PC-9 (cell line): ENCODE results near the gene CACNA1D. TPM values are rescaled to one million over a fixed set of nuclear protein-coding genes. Genes with fewer than 3 reads are reported as not detected.

Experiments used
- BruUV-seq: library from RNA; stranded (reverse); fragments of 400-500 nt; replicated peaks from 2 replicates; lab custom pipeline; 2021; lab: Mats Ljungman, UMichigan
- CTCF ChIA-PET: fragments of 300-600 bp; sonication (Branson Sonifier 250); formaldehyde crosslinking; loops from one replicate; lab custom pipeline; 2022; ENCODE audit warnings: antibody characterized with exemption; lab: Charles Lee
- POLR2A ChIA-PET: fragments of 300-600 bp; sonication (Branson Sonifier 250); formaldehyde crosslinking; loops from one replicate; lab custom pipeline; 2022; ENCODE audit warnings: antibody characterized with exemption; ENCODE audit not compliant: unreplicated experiment; lab: Charles Lee
- DNase-seq, 2 experiments: peaks; one replicate each; pipeline versions ENCODE4 v3.0.0 to v3.0.0-alpha.2; 2015 to 2022; ENCODE audit warnings: mixed read lengths in 1 of 2
- H2AFZ ChIP-seq: fragments of 200-600 bp; sonication (generic); 2 replicates; pipeline ENCODE4 v1.8.1; 2017; ENCODE audit warnings: antibody characterized with exemption
- H3F3A ChIP-seq: fragments of 200-600 bp; sonication (generic); 2 replicates; pipeline ENCODE4 v1.8.1; 2017; ENCODE audit warnings: antibody characterized with exemption, mild to moderate bottlenecking, low read depth; ENCODE audit not compliant: insufficient read depth
- H3K27ac ChIP-seq: fragments of 200-600 bp; sonication (generic); 2 replicates; pipeline ENCODE4 v1.6.1; 2016; ENCODE audit warnings: mixed run types
- H3K27me3 ChIP-seq: fragments of 200-600 bp; sonication (generic); 2 replicates; pipeline ENCODE4 v1.6.1; 2016; ENCODE audit warnings: low read depth, mixed run types; ENCODE audit not compliant: insufficient read depth
- H3K36me3 ChIP-seq: fragments of 200-600 bp; sonication (generic); 2 replicates; pipeline ENCODE4 v1.6.1; 2016; ENCODE audit warnings: low read depth, mixed run types
- H3K4me1 ChIP-seq: fragments of 200-600 bp; sonication (generic); replicated peaks from 2 replicates; pipeline ENCODE4 v1.6.1; 2016; ENCODE audit warnings: mixed run types; ENCODE audit not compliant: insufficient read depth
- H3K4me2 ChIP-seq: fragments of 200-600 bp; sonication (generic); 2 replicates; pipeline ENCODE4 v1.6.1; 2017; ENCODE audit warnings: mixed run types
- H3K4me3 ChIP-seq: fragments of 200-600 bp; sonication (generic); 2 replicates; pipeline ENCODE4 v1.6.1; 2016; ENCODE audit warnings: mixed run types
- H3K79me2 ChIP-seq: fragments of 200-600 bp; sonication (generic); 2 replicates; pipeline ENCODE4 v1.6.1; 2017; ENCODE audit warnings: low read depth, mixed run types
- H3K9me2 ChIP-seq: fragments of 200-600 bp; sonication (generic); 2 replicates; pipeline ENCODE4 v1.8.1; 2017; ENCODE audit warnings: mild to moderate bottlenecking; ENCODE audit not compliant: insufficient read depth
- H3K9me3 ChIP-seq: fragments of 200-600 bp; sonication (generic); 2 replicates; pipeline ENCODE4 v1.8.1; 2016; ENCODE audit warnings: low read depth; ENCODE audit not compliant: insufficient read depth
- H4K20me1 ChIP-seq: fragments of 200-600 bp; sonication (generic); 2 replicates; pipeline ENCODE4 v1.8.1; 2017; ENCODE audit not compliant: insufficient read depth
- CTCF ChIP-seq: fragments of 200-600 bp; sonication (generic); conservative IDR thresholded peaks from 2 replicates; pipeline ENCODE4 v1.6.1; 2017; ENCODE audit warnings: mixed run types, antibody characterized with exemption, mild to moderate bottlenecking, moderate library complexity
- EZH2 ChIP-seq: fragments of 200-600 bp; sonication (generic); IDR thresholded peaks from 2 replicates; pipeline ENCODE4 v1.8.0; 2017; ENCODE audit warnings: antibody characterized with exemption, low read depth
- intact Hi-C: fragments of 100-400 bp; cut with micrococcal nuclease; formaldehyde crosslinking; loops from one replicate; pipeline ENCODE4 v1.10.0; 2022; ENCODE audit not compliant: unreplicated experiment
- total RNA-seq: library from RNA; stranded (reverse); gene quantifications from 2 replicates; pipeline ENCODE4 v1.2.3, GENCODE V29; 2021

Gene CACNA1D
- total RNA-seq, 1 experiment from 2014 or later: not detected

- Histone ChIP-seq H3K4me2 (no peak overlapping the region), H3K9me3 (no peaks in the 10 kb centered on the region), H3F3A (no peaks in the 10 kb centered on the region), H3K4me3 (no peak overlapping the region), H3K9me2 (no peaks in the 10 kb centered on the region), H3K79me2 (no peaks in the 10 kb centered on the region), H2AFZ (no peak overlapping the region), H3K27me3 (peaks cover 51% of the 10 kb centered on the region), H4K20me1 (no peaks in the 10 kb centered on the region), H3K36me3 (no peaks in the 10 kb centered on the region), H3K4me1 (no peaks in the 10 kb centered on the region), H3K27ac (no peak overlapping the region)
- TF ChIP-seq CTCF: no peak
- TF ChIP-seq EZH2: no peak
- no TSS peak for BruUV-seq
- intact Hi-C loops: loop anchor here (10.0 kb wide), 2 partner anchors 341 to 521 kb away; no protein-coding TSS in a partner anchor
- CTCF ChIA-PET: no interaction called here
- POLR2A ChIA-PET: no interaction called here
- no peak for DNase-seq
Measured at GRCh38 chr3:53715815-53716483, 221.5 kb downstream of the CACNA1D start.

- CTCF ChIA-PET: no interaction called here
Measured at GRCh38 chr3:53716998-53717397, 222.6 kb downstream of the CACNA1D start.

GRCh38 chr3:53718462-53718861 lies 224.1 kb downstream of the CACNA1D start:
- H3K4me2 ChIP-seq: no peak overlapping the region
- H3K36me3 ChIP-seq: no peaks in the 10 kb centered on the region
- no peaks in the 10 kb centered on the region for H3F3A ChIP-seq
- H3K4me1 ChIP-seq: no peaks in the 10 kb centered on the region
- H3K79me2 ChIP-seq: no peaks in the 10 kb centered on the region
- H3K27me3 ChIP-seq: peaks cover 71% of the 10 kb centered on the region
- no peaks in the 10 kb centered on the region for H4K20me1 ChIP-seq
- H3K27ac ChIP-seq: no peak overlapping the region
- TF ChIP-seq EZH2: no peak
- no peak for TF ChIP-seq CTCF
- intact Hi-C loops: loop anchor here (10.0 kb wide), 2 partner anchors 344 to 524 kb away; no protein-coding TSS in a partner anchor
- no peak for DNase-seq
- BruUV-seq: no TSS peak
- H3K4me3 ChIP-seq: no peak overlapping the region
- no peak overlapping the region for H2AFZ ChIP-seq
- H3K9me3 ChIP-seq: no peaks in the 10 kb centered on the region
- no peaks in the 10 kb centered on the region for H3K9me2 ChIP-seq
- CTCF ChIA-PET: no interaction called here
- POLR2A ChIA-PET: interaction anchor here (0.7 kb wide), 1 partner anchor 34 kb away, joined by 4 read pairs; no protein-coding TSS in a partner anchor

More at GRCh38 chr3:53716998-53717397, 222.6 kb downstream of the CACNA1D start:
- Histone ChIP-seq H3K9me2 (no peaks in the 10 kb centered on the region), H3K9me3 (no peaks in the 10 kb centered on the region), H3K36me3 (no peaks in the 10 kb centered on the region), H3K4me3 (no peak overlapping the region), H3K79me2 (no peaks in the 10 kb centered on the region), H3F3A (no peaks in the 10 kb centered on the region), H4K20me1 (no peaks in the 10 kb centered on the region), H3K4me2 (no peak overlapping the region), H3K27ac (no peak overlapping the region), H2AFZ (no peak overlapping the region), H3K4me1 (no peaks in the 10 kb centered on the region), H3K27me3 (peaks cover 58% of the 10 kb centered on the region)
- no peak for DNase-seq
- BruUV-seq: no TSS peak
- POLR2A ChIA-PET: no interaction called here
- no peak for TF ChIP-seq CTCF
- TF ChIP-seq EZH2: no peak
- intact Hi-C loops: loop anchor here (10.0 kb wide), 2 partner anchors 342 to 522 kb away; no protein-coding TSS in a partner anchor
